ENCODE results near the gene PGAM1.

DNA sequence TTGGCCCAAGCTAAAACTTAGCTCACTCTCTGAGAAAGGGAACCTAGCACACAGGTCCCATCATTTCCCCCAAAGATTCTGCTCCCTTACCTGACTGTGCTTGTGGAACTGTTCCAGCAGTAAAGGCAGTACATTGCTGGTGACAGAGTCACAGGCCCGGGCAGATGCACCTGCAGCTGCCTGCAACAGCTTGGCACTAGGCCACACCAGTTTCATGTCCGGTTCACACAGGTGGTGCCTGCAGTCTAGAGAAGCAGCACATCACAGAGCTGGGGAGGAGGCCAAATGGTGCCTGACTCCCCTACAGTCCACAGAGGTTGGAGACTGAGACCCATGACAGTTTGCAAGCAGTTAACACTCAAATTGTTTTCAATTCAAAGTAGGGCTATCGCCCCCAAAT lies 42.2 kb downstream of the PGAM1 start:
- TF ChIP-seq, protein P1, sequence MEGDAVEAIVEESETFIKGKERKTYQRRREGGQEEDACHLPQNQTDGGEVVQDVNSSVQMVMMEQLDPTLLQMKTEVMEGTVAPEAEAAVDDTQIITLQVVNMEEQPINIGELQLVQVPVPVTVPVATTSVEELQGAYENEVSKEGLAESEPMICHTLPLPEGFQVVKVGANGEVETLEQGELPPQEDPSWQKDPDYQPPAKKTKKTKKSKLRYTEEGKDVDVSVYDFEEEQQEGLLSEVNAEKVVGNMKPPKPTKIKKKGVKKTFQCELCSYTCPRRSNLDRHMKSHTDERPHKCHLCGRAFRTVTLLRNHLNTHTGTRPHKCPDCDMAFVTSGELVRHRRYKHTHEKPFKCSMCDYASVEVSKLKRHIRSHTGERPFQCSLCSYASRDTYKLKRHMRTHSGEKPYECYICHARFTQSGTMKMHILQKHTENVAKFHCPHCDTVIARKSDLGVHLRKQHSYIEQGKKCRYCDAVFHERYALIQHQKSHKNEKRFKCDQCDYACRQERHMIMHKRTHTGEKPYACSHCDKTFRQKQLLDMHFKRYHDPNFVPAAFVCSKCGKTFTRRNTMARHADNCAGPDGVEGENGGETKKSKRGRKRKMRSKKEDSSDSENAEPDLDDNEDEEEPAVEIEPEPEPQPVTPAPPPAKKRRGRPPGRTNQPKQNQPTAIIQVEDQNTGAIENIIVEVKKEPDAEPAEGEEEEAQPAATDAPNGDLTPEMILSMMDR (conservative IDR thresholded peaks at IDR 0.05; ENCODE audit: low read depth, low read length): no peak
- TF ChIP-seq POLR2A (IDR thresholded peaks at IDR 0.05; ENCODE audit: low read depth, low read length): no peak
- no peak for TF ChIP-seq CHD1 (IDR thresholded peaks at IDR 0.05; ENCODE audit: low read depth, low read length)
- TF ChIP-seq NFE2L2 (IDR thresholded peaks at IDR 0.05; ENCODE audit: low read depth, low read length): no peak
- TF ChIP-seq FOS (IDR thresholded peaks at IDR 0.05; ENCODE audit: low read depth, low read length): no peak
